HepG2 (cell line): ENCODE measurements around the gene STOM. TPM values are rescaled to one million over a fixed set of nuclear protein-coding genes. Genes with fewer than 3 reads are reported as not detected.

ENCODE experiments used
- GABPA ChIP-seq, 2 experiments: IDR thresholded peaks; 2 replicates each; pipeline ENCODE4 v1.6.1; 2011 to 2016; ENCODE audit warnings: low read depth in 2 of 2, low read length in 1 of 2, missing biosample characterization in 1 of 2, missing genetic modification characterization in 1 of 2
- HOXA7 ChIP-seq: sonication (generic); formaldehyde crosslinking; IDR thresholded peaks from 2 replicates; pipeline ENCODE4 v1.8.1; 2022; ENCODE audit warnings: mild to moderate bottlenecking, missing genetic modification reagents, moderate library complexity
- KIAA2018 ChIP-seq: sonication (generic); formaldehyde crosslinking; IDR thresholded peaks from 2 replicates; pipeline ENCODE4 v1.5.0; 2020; ENCODE audit warnings: mild to moderate bottlenecking, missing genetic modification reagents, borderline replicate concordance
- KMT2B ChIP-seq: IDR thresholded peaks from 2 replicates; pipeline ENCODE4 v1.6.1; 2016; ENCODE audit warnings: missing genetic modification reagents, missing compliant biosample characterization
- SMARCC2 ChIP-seq: fragments of 450-650 bp; IDR thresholded peaks from 2 replicates; pipeline ENCODE4 v1.6.1; 2017; ENCODE audit warnings: antibody characterized with exemption, mild to moderate bottlenecking
- SNRNP70 ChIP-seq: fragments of 200-400 bp; formaldehyde crosslinking; IDR thresholded peaks from 2 replicates; pipeline ENCODE4 v1.6.1; 2017; ENCODE audit warnings: mild to moderate bottlenecking, low read depth, low read length, moderate library complexity
- THYN1 ChIP-seq: sonication (generic); formaldehyde crosslinking; IDR thresholded peaks from 2 replicates; pipeline ENCODE4 v1.8.1; 2023; ENCODE audit warnings: low read depth, mild to moderate bottlenecking, moderate library complexity, missing genetic modification reagents, borderline replicate concordance
- ZBTB14 ChIP-seq: sonication (generic); formaldehyde crosslinking; IDR thresholded peaks from 2 replicates; pipeline ENCODE4 v1.4.0; 2020; ENCODE audit warnings: missing genetic modification reagents
- ZMYM4 ChIP-seq: sonication (generic); formaldehyde crosslinking; IDR thresholded peaks from 2 replicates; pipeline ENCODE4 v1.8.1; 2023; ENCODE audit warnings: mild to moderate bottlenecking, missing genetic modification reagents
- ZNF451 ChIP-seq: sonication (generic); formaldehyde crosslinking; IDR thresholded peaks from 2 replicates; pipeline ENCODE4 v1.5.0; 2020; ENCODE audit warnings: mild to moderate bottlenecking, missing genetic modification reagents
- ZNF761 ChIP-seq: sonication (generic); formaldehyde crosslinking; conservative IDR thresholded peaks from 2 replicates; pipeline ENCODE4 v1.4.0; 2020; ENCODE audit warnings: mild to moderate bottlenecking, missing genetic modification reagents
- ZNF816 ChIP-seq: sonication (generic); formaldehyde crosslinking; IDR thresholded peaks from 2 replicates; pipeline ENCODE4 v1.8.0; 2022; ENCODE audit warnings: missing genetic modification reagents, mild to moderate bottlenecking, borderline replicate concordance
- ZSCAN22 ChIP-seq: sonication (generic); formaldehyde crosslinking; IDR thresholded peaks from 2 replicates; pipeline ENCODE4 v1.4.0; 2020; ENCODE audit warnings: mild to moderate bottlenecking, missing genetic modification reagents
- polyA plus RNA-seq, 8 experiments: library from polyadenylated mRNA; depleted of rRNA in 3 of 8; stranded (reverse) in 7 of 8; unstranded in 1 of 8; fragments of >200 nt; fragmentation: Illumina TruSeq in 4 of 8; extraction: Trizol in 4 of 8; gene quantifications; 2 replicates each; pipeline versions ENCODE4 v1.2.1 to v1.2.3, GENCODE V29; 2011 to 2016; ENCODE audit warnings: low read depth in 4 of 8, missing spikeins in 1 of 8, mixed read lengths in 1 of 8; ENCODE audit not compliant: insufficient read depth in 1 of 8
- total RNA-seq, 5 experiments: library from RNA; depleted of rRNA; stranded (reverse); fragments of >200 nt; fragmentation: Illumina TruSeq; extraction: Trizol; gene quantifications; 2 replicates each; pipeline ENCODE4 v1.2.3, GENCODE V29; 2016; ENCODE audit warnings: low read depth in 1 of 5
- TF ChIP-seq, protein P1 (sequence below): sonication (generic); formaldehyde crosslinking; IDR thresholded peaks from 2 replicates; pipeline ENCODE4 v1.4.0; 2020; ENCODE audit warnings: mild to moderate bottlenecking, missing genetic modification reagents, borderline replicate concordance

The STOM gene
- total and polyA plus RNA-seq, 2 of the 13 experiments (the other 11 are each of a cell fraction or from before 2014, with no cell fraction given), result 43.6 to 165 TPM

DNA sequence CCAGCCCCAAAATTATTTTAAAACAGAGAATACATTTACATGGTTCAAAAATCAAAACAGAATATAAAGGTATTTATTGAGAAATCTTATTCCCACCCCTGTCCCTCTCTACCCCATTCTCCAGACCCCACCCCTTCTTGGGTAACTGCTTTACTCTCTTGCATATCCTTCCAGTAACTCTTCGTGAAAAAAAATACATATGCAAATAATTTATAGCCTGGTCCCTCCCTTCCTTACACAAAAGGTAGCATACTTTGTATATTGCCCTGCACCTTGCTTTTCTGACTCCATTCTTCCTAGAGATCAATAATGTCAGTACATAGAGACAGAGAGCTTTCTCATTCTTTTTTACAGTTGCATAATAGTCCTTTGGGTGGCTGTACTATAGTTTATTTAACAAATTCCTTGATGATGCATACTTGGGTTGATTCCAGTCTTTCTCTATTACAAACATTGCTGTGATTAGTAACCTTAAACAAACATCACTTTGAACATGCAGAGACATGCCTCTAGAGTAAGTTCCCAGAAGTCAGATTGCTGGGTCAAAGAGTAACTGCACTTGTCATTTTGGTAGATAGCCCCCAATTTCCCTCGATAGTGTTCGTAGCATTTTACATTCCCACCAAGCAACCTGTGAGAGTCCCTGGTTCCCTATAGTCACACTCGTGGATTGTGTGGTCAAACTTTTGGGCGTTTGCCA is 47.9 kb downstream of the STOM start (continued):
- no peak for TF ChIP-seq GABPA (IDR thresholded peaks at IDR 0.05; ENCODE audit: low read depth, low read length)
- TF ChIP-seq GABPA (CRISPR knock-in tag; IDR thresholded peaks at IDR 0.05; ENCODE audit: low read depth), result peak; percentile 57
- TF ChIP-seq, protein P1, sequence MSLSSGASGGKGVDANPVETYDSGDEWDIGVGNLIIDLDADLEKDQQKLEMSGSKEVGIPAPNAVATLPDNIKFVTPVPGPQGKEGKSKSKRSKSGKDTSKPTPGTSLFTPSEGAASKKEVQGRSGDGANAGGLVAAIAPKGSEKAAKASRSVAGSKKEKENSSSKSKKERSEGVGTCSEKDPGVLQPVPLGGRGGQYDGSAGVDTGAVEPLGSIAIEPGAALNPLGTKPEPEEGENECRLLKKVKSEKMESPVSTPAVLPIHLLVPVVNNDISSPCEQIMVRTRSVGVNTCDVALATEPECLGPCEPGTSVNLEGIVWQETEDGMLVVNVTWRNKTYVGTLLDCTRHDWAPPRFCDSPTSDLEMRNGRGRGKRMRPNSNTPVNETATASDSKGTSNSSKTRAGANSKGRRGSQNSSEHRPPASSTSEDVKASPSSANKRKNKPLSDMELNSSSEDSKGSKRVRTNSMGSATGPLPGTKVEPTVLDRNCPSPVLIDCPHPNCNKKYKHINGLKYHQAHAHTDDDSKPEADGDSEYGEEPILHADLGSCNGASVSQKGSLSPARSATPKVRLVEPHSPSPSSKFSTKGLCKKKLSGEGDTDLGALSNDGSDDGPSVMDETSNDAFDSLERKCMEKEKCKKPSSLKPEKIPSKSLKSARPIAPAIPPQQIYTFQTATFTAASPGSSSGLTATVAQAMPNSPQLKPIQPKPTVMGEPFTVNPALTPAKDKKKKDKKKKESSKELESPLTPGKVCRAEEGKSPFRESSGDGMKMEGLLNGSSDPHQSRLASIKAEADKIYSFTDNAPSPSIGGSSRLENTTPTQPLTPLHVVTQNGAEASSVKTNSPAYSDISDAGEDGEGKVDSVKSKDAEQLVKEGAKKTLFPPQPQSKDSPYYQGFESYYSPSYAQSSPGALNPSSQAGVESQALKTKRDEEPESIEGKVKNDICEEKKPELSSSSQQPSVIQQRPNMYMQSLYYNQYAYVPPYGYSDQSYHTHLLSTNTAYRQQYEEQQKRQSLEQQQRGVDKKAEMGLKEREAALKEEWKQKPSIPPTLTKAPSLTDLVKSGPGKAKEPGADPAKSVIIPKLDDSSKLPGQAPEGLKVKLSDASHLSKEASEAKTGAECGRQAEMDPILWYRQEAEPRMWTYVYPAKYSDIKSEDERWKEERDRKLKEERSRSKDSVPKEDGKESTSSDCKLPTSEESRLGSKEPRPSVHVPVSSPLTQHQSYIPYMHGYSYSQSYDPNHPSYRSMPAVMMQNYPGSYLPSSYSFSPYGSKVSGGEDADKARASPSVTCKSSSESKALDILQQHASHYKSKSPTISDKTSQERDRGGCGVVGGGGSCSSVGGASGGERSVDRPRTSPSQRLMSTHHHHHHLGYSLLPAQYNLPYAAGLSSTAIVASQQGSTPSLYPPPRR (CRISPR knock-in tag), result peak; percentile 81
- no peak for TF ChIP-seq ZSCAN22
- no peak for TF ChIP-seq SNRNP70
- TF ChIP-seq ZNF451 (CRISPR knock-in tag), result no peak
- no peak for TF ChIP-seq THYN1 (CRISPR knock-in tag)
- no peak for TF ChIP-seq ZNF761 (CRISPR knock-in tag)
- no peak for TF ChIP-seq KIAA2018 (CRISPR knock-in tag)
- TF ChIP-seq HOXA7 (CRISPR knock-in tag), result no peak
- TF ChIP-seq KMT2B (CRISPR knock-in tag), result 0 out of 2 replicates have a peak, but pooled peaks have one; percentile 42
- peak; percentile 88; the same call in 1 of the 2 replicates for TF ChIP-seq ZNF816
- TF ChIP-seq SMARCC2, result 0 out of 2 replicates have a peak, but pooled peaks have one; percentile 60
- no peak for TF ChIP-seq ZBTB14 (CRISPR knock-in tag)
- TF ChIP-seq ZMYM4, result peak; percentile 17; the same call in 1 of the 2 replicates
